GM12892 (cell line): ENCODE results near the gene IDH3G.

Experiments used
- DNase-seq: peaks from one replicate; pipeline ENCODE4 v3.0.0; 2011; ENCODE audit not compliant: insufficient read length
- FAIRE-seq: peaks from 2 replicates; lab custom pipeline; 2011; peaks lifted over from hg19 to GRCh38; lab: Jason Lieb, UNC
- POLR2A ChIP-seq: IDR thresholded peaks from 2 replicates; pipeline ENCODE4 v1.6.1; 2011; ENCODE audit warnings: low read depth, low read length, control low read depth
- POLR2AphosphoS5 ChIP-seq: IDR thresholded peaks from 2 replicates; pipeline ENCODE4 v1.6.1; 2011; ENCODE audit warnings: low read depth, low read length, control low read depth
- TAF1 ChIP-seq: IDR thresholded peaks from 2 replicates; pipeline ENCODE4 v1.6.1; 2011; ENCODE audit warnings: low read depth, mild to moderate bottlenecking, control low read depth, low read length, borderline replicate concordance

Gene IDH3G

DNA sequence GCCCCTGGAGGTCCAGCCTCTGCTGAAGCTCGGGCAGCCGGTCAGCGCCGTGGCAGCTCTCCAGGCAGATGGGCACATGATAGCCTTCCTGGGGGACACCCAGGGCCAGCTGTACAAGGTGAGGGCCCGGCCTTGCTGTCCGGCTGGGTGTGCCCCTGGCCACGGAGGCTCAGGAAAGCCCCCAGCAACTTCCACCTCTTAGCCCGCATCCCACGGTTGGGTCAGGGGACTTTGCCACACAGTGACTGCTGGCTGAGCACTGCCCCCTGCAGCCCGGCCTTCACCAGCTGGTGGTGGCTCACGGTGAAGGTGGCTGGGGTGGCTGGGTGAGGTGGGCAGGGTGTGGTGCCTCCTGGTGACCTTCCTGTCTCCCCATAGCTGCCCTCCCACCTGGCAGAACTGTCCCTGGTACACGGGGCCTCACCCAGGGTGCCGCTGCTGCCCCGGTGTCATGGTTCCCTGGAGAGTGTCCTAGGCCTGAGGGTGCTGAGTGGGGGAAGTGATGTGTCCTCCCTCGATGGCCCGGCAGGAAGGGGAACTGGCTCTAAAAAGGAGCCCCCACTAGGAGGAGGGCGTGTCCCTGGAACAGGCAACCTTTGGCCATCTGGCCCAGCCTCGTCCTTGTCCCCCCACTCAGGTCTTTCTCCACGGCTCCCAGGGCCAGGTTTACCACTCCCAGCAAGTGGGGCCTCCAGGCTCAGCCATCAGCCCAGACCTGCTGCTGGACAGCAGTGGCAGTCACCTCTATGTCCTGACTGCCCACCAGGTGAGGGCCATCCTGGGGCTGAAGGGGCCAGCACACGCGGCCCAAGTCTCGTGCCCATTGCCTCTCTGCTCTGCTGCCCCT lies 25.6 kb downstream of the IDH3G start:
- TF ChIP-seq POLR2A, result no peak
- TF ChIP-seq TAF1, result no peak
- no peak for TF ChIP-seq POLR2AphosphoS5
- FAIRE-seq, result no peak
- DNase-seq, result peak; percentile 23

DNA sequence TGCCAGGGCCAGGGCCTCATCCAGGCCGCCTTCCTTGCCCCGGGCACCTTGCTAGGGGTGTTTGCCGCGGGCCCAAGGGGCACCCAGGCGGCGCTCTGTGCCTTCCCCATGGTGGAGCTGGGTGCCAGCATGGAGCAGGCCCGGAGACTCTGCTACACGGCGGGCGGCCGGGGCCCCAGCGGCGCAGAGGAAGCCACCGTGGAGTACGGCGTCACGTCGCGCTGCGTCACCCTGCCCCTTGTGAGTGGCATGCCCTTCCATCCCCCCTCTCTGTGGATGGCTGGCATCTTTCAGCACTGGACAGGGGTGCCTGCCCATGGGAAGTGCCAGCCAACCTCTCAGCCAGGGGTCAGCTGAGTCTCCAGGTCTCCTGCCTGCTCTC lies 26.5 kb downstream of the IDH3G start:
- TF ChIP-seq TAF1, result no peak
- no peak for TF ChIP-seq POLR2AphosphoS5
- TF ChIP-seq POLR2A, result no peak
- FAIRE-seq (no peak), DNase-seq (no peak)

DNA sequence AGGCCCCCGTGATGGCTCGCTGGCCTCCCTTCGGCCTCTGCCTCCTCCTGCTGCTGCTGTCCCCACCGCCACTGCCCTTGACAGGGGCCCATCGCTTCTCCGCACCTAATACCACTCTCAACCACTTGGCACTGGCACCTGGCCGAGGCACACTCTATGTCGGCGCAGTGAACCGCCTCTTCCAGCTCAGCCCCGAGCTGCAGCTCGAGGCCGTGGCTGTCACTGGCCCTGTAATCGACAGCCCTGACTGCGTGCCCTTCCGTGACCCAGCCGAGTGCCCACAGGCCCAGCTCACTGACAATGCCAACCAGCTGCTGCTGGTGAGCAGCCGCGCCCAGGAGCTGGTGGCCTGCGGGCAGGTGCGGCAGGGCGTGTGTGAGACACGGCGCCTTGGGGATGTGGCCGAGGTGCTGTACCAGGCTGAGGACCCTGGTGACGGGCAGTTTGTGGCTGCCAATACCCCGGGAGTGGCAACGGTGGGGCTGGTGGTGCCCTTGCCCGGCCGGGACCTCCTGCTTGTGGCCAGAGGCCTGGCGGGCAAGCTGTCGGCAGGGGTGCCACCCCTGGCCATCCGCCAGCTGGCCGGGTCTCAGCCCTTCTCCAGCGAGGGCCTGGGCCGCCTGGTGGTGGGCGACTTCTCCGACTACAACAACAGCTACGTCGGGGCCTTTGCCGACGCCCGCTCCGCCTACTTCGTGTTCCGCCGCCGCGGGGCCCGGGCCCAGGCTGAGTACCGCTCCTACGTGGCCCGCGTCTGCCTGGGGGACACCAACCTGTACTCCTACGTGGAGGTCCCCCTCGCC lies 27.1 kb downstream of the IDH3G start:
- TF ChIP-seq POLR2AphosphoS5 (no peak), TAF1 (no peak), POLR2A (no peak)
- FAIRE-seq, result no peak
- DNase-seq, result peak; percentile 14

DNA sequence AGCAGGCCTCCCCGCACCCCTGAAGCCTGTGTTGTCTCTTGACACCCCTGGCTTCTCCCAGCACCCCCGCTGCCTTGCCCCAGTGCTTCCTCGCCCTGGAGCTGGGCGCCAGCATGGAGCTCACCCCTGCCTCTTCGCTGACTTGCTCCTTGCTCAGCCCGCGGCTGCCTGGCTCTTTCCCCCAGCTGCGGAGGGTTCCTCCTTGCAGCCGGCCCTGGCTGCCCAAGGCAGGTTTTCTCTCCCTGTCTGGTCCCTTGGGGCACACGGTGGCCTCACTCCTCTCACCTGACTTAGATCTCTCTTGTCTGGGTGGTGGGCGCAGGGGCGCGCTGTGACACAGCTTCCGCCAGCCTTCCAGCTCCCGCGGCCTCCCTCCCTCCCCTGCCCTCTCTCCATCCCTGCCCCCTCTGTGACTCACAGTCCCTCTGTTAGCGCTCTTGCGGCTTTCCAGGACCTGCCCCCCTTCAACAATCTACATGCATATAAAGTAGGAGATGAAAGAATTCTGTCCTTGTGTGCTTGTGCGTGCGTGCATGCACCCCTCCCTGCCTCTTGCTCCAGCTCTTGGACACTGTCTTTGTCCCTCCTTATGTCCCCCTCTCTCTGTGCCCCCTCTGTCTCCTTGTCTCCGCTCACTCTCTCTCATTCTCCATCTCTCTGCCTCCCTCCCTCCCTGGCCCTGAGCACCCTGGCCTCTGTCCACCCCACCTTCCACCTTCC lies 27.9 kb downstream of the IDH3G start:
- peak; percentile 38 for DNase-seq
- no peak for FAIRE-seq
- TF ChIP-seq TAF1, result no peak

DNA sequence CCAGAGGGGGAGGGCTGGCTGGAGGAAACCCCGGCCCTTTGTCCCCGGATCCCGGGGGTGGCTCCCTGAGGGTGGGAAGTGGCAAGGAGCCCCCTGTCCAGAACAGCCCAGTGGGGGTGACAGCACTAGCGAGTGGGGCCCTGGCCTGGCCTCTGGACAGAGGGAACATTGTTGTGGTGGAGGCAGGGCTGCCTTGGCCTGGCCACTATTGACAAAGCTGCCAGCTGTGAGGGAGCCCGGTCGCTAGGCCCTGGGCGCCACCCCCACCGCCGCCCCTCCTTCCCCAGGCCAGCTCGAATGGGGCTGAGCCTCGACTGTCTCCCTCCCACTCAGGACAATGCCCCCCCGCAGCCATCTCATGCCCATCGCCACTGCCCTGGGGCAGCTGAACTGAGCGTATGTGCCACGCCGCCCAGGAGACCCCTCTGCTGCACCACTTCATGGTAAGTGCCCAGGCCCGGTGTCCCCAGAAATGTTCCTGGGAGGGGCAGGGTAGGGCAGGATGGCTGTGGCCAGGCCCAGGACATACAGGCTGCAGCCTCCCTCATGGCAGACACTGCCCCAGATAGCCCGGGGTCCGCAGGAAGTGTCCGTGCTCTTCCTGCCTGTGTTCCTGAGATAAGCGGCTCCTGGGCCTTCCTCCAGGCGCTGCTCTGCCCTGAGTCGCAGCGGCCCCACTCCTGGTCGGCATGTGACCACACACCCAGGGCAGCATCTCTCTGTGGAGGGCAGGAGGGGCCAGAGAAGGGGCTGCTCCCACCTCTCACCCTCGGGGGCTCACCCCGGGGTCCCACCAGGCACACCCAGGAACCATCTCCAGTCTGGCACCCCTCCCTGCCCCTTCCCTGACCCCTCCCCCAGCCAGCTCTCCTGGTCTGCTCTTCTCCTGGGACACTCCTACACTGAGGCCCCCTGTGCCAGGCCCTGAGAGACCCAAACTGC lies 28.8 kb downstream of the IDH3G start:
- DNase-seq (peak; percentile 22), FAIRE-seq (no peak)

DNA sequence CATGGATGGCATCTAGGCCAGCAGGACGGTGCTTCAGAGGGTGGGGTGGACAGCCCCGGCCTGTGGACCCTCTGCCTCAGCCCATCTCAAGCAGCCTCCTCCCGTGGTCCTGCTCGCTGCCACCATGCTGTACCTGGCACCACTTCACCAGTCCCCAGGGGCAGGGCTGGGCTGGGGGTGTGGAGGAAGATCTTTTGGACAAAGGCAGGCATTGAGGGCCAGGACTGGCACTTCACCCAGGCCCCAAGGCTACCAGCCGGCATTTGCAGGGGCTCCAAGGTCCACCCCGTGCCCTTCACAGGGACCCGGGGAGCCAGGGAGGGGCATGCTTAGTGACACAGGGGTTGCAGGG lies 29.4 kb downstream of the IDH3G start:
- DNase-seq (peak; percentile 19), FAIRE-seq (no peak)
- TF ChIP-seq TAF1, result no peak
- TF ChIP-seq POLR2AphosphoS5, result no peak
- no peak for TF ChIP-seq POLR2A

More for the DNA sequence above, 28.8 kb downstream of the IDH3G start:
- TF ChIP-seq POLR2AphosphoS5, result no peak
- no peak for TF ChIP-seq TAF1
- TF ChIP-seq POLR2A, result no peak

DNA sequence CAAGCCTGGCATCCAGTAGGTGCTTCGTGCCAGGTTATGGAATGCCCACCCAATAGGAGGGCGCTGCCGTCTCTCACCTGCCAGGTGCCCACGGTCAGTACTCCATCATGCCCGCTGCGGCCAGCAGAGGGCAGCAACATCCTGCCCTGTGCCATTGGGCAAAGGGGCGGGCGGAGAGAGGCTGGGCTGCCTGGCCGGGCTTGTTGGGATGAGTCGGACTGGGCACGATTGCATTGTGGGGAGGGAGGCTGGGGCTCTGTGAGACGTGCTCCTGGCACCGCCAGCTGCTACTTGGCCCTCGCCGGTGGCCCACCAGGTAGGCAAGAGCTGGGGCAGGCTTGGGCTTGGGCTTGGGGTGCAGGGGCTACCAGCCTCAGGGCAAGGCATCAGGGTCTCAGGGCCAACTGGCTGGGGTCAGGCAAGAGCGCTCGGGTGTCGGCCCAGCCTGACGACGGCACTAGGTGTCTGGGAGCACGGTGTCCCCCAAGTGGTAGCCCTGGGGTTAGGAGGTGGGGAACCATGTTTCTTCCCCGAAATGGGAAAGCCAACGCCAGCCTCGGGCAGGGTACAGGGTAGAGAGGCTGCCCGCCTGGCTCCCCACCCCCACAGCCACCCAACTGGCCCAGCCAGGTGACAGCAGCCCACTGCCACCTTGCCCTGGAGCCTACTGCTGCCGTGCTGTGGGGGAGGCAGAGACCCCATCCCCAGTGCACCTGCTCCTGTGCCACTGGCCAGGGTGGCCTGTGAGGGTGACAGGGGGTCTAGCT lies 30.0 kb downstream of the IDH3G start, which contains the start of gene PLXNB3:
Gene PLXNB3 (plus strand): TSS at position 261 of the 767 bp plus-strand sequence. CDS start 1,287 bp downstream, outside the sequence.
- TF ChIP-seq POLR2AphosphoS5 (no peak), POLR2A (no peak), TAF1 (no peak)
- FAIRE-seq (peak; percentile 84), DNase-seq (peak; percentile 85)

DNA sequence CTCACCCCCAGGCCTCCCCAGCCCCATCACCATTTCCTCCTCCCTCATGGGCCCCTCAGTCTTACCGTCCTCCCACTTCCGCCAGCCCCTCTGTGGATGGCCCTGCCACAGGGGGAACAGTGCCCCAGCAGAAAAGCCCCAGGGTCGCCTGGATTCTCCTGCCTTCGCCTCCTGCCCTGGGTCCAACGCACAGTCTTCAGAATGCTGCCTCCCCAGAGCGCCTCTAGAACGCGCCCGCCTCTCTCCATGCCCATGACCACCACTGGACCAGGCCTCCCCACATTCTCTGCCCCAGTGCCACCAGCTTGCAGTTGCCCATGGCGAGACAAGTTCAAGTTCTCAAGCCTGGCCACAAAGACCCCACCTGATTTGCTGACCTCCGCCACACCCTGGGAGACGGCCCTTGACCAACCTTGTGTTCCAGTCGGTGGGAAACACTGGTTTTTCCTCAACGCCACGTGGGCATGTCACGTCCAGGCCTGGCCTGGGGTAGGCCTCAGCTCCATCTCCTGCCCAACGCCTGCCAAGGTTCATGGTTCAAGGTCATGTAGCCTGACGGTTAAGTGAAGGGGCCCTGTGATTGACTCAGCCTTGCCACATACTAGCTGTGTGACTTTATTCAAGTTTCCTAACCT lies 30.8 kb downstream of the IDH3G start:
- no peak for FAIRE-seq
- DNase-seq, result peak; percentile 22
- TF ChIP-seq POLR2AphosphoS5 (no peak), TAF1 (no peak), POLR2A (no peak)

DNA sequence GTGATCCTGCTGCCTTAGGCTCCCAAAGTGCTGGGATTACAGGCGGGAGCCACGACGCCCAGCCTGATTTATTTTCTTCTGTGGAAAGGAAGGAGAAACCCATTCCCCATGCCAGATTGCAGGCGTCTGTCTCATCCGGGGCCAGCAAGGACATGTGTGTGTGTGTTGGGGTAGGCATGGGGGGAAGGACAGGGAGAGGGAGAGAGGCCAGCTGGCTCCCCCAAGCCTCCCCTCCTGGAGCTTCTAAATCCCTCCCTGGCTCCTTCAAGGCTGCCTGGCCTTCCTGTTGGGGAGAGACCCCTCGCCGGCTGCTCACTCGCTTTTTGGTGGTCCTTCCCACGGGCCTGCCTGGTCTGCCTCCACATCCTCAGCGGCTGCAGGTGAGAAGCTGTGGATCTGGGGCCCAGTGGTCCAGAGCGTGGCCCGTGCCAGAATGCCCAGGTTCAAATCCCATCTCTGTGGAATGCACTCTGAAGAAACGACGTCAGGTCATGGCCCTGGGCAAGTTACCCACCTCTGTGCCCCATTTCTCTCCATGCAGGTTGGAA lies 31.5 kb downstream of the IDH3G start:
- DNase-seq (no peak), FAIRE-seq (no peak)
- TF ChIP-seq POLR2AphosphoS5 (no peak), TAF1 (no peak), POLR2A (no peak)
